Hepatocyte (in vitro differentiated cells): ENCODE measurements around the gene PTPRU. TPM values are rescaled to one million over a fixed set of nuclear protein-coding genes. Genes with fewer than 3 reads are reported as not detected.
A peak's percentile ranks its signal among the peaks of the same experiment; 100 is the strongest.

ENCODE experiments used
- DNase-seq: peaks from one replicate; pipeline ENCODE4 v3.0.0-alpha.2; 2016; ENCODE audit warnings: low spot score
- H2AFZ ChIP-seq: fragments of 200-600 bp; sonication (generic); 2 replicates; pipeline ENCODE4 v1.6.0; 2016; ENCODE audit warnings: antibody characterized with exemption, mild to moderate bottlenecking
- H3K27ac ChIP-seq: fragments of 200-600 bp; sonication (generic); 2 replicates; pipeline ENCODE4 v1.5.1; 2016; ENCODE audit warnings: mild to moderate bottlenecking
- H3K27me3 ChIP-seq: fragments of 200-600 bp; sonication (generic); 2 replicates; pipeline ENCODE4 v1.6.1; 2016
- H3K36me3 ChIP-seq: fragments of 200-600 bp; sonication (generic); replicated peaks from 2 replicates; pipeline ENCODE4 v1.5.1; 2016; ENCODE audit warnings: low read depth; ENCODE audit not compliant: insufficient read depth
- H3K4me1 ChIP-seq: fragments of 200-600 bp; sonication (generic); 2 replicates; pipeline ENCODE4 v1.5.1; 2016; ENCODE audit warnings: mild to moderate bottlenecking, moderate library complexity; ENCODE audit not compliant: insufficient read depth
- H3K4me2 ChIP-seq: fragments of 200-600 bp; sonication (generic); 2 replicates; pipeline ENCODE4 v1.6.0; 2016
- H3K4me3 ChIP-seq: fragments of 200-600 bp; sonication (generic); 2 replicates; pipeline ENCODE4 v1.5.1; 2016; ENCODE audit warnings: mild to moderate bottlenecking
- H3K79me2 ChIP-seq: fragments of 200-600 bp; sonication (generic); 2 replicates; pipeline ENCODE4 v1.6.0; 2017; ENCODE audit warnings: mild to moderate bottlenecking
- H3K9me2 ChIP-seq: fragments of 200-600 bp; sonication (generic); replicated peaks from 2 replicates; pipeline ENCODE4 v1.6.0; 2017; ENCODE audit warnings: mild to moderate bottlenecking; ENCODE audit not compliant: insufficient read depth
- H3K9me3 ChIP-seq: fragments of 200-600 bp; sonication (generic); 2 replicates; pipeline ENCODE4 v1.5.1; 2016; ENCODE audit warnings: low read depth, mild to moderate bottlenecking
- H4K20me1 ChIP-seq: fragments of 200-600 bp; sonication (generic); 2 replicates; pipeline ENCODE4 v1.6.0; 2016; ENCODE audit warnings: mild to moderate bottlenecking; ENCODE audit not compliant: insufficient read depth, poor library complexity, severe bottlenecking
- EZH2 ChIP-seq: fragments of 200-600 bp; sonication (generic); IDR thresholded peaks from 2 replicates; pipeline ENCODE4 v1.6.1; 2016; ENCODE audit warnings: antibody characterized with exemption, mild to moderate bottlenecking, borderline replicate concordance
- EZH2phosphoT487 ChIP-seq: fragments of 200-600 bp; sonication (generic); IDR thresholded peaks from one replicate; pipeline ENCODE4 v1.6.1; 2018; ENCODE audit warnings: antibody characterized with exemption, mild to moderate bottlenecking, low read depth, moderate library complexity; ENCODE audit not compliant: unreplicated experiment, severe bottlenecking
- WGBS: methylation state at CpG from one replicate; pipeline ENCODE4 v1.1.6; 2016; ENCODE audit warnings: low lambda C conversion rate; ENCODE audit errors: missing lambda C conversion rate; 5-methylcytosine and 5-hydroxymethylcytosine counted together
- polyA plus RNA-seq: library from polyadenylated mRNA; unstranded; fragments of >200 nt; fragmentation: Nextera tagmentation; extraction: Ambion mirVana; gene quantifications from 2 replicates; pipeline ENCODE4 v1.2.1, GENCODE V29; 2016
- total RNA-seq: library from RNA; depleted of rRNA; stranded (reverse); fragments of >200 nt; gene quantifications from 2 replicates; pipeline ENCODE4 v1.2.3, GENCODE V29; 2014
- TF ChIP-seq, protein P1 (sequence below): fragments of 200-600 bp; sonication (generic); IDR thresholded peaks from 2 replicates; pipeline ENCODE4 v1.5.1; 2016; ENCODE audit warnings: antibody characterized with exemption, mild to moderate bottlenecking; ENCODE audit not compliant: poor library complexity

Gene PTPRU
- total and polyA plus RNA-seq, 2 experiments from 2014 or later: 34.3 to 38.7 TPM

DNA sequence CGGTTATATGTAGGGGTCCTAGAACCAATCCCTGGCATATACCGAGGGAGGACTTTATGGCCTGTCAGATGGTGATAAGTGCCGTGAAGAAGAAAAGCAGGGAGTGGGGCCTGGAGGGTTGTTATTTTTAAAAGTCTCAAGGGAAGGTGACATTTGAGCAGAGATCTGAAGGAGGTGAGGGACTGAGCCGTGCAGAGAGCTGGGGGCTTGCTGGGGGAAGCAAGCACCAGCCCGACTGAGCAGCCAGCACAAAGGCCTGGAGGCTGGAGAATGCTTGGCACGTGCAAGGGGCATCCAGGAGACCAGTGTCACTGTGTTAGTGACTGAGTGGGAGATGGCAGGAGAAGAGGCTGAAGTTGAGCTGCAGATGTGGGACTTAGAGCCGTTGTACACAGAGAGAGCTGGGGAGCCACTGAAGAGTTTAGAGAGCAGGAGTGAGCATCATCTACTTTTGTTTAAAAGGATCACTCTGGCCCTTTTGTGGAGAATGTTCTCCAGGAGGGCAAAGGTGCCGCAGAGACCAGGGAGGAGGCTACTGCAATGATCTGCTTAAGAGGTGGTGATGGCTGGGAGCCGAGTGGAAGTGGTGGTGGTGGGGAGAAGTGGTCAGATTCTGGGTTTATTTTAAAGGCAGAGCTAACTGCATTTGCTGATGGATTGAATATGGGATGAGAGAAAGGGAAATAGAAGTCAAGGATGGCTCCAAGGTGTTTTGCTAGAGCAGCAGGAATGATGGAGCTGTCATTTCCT lies 31.2 kb downstream of the PTPRU start:
- 64% methylated on average over 9 of the region's 9 CpGs for WGBS
- no peak overlapping the region for H3K4me2 ChIP-seq

DNA sequence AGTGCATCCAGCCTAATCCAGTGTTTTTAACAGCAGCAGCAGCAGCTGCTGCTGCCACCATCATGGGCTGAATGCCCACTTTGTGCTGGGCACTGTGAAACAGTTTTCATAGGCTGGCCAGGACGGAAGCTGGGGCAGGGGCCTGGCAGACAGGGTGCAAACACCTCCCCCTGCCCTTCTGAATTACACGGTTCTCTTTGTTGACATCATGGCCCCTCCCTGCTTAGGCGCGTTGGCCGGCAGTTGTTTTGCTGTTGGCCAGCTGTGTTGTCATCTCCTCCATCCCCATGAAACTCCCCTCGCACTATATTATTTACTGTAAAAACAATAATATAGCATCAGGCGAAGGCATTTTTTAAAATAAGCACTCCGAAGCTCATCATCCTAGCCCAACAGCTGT lies 33.1 kb downstream of the PTPRU start:
- Histone ChIP-seq H3K9me3 (no peaks in the 10 kb centered on the region), H3K27ac (no peak overlapping the region), H3K9me2 (no peaks in the 10 kb centered on the region), H3K4me3 (no peak overlapping the region), H3K36me3 (no peaks in the 10 kb centered on the region), H4K20me1 (no peaks in the 10 kb centered on the region), H3K4me1 (peaks cover 23% of the 10 kb centered on the region), H3K79me2 (no peaks in the 10 kb centered on the region), H3K27me3 (no peaks in the 10 kb centered on the region), H2AFZ (no peak overlapping the region), H3K4me2 (no peak overlapping the region)
- DNase-seq: no peak
- TF ChIP-seq EZH2 (no peak), EZH2phosphoT487 (no peak)
- TF ChIP-seq, protein P1, sequence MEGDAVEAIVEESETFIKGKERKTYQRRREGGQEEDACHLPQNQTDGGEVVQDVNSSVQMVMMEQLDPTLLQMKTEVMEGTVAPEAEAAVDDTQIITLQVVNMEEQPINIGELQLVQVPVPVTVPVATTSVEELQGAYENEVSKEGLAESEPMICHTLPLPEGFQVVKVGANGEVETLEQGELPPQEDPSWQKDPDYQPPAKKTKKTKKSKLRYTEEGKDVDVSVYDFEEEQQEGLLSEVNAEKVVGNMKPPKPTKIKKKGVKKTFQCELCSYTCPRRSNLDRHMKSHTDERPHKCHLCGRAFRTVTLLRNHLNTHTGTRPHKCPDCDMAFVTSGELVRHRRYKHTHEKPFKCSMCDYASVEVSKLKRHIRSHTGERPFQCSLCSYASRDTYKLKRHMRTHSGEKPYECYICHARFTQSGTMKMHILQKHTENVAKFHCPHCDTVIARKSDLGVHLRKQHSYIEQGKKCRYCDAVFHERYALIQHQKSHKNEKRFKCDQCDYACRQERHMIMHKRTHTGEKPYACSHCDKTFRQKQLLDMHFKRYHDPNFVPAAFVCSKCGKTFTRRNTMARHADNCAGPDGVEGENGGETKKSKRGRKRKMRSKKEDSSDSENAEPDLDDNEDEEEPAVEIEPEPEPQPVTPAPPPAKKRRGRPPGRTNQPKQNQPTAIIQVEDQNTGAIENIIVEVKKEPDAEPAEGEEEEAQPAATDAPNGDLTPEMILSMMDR: no peak
- 90% methylated on average over 8 of the region's 8 CpGs for WGBS

More for the DNA sequence above, 31.2 kb downstream of the PTPRU start:
- Histone ChIP-seq H3K4me1 (peaks cover 22% of the 10 kb centered on the region), H2AFZ (no peak overlapping the region), H4K20me1 (no peaks in the 10 kb centered on the region), H3K9me2 (no peaks in the 10 kb centered on the region), H3K79me2 (no peaks in the 10 kb centered on the region), H3K27me3 (no peaks in the 10 kb centered on the region), H3K4me3 (no peak overlapping the region), H3K36me3 (no peaks in the 10 kb centered on the region), H3K9me3 (no peaks in the 10 kb centered on the region), H3K27ac (no peak overlapping the region)
- no peak for DNase-seq
- no peak for TF ChIP-seq EZH2
- TF ChIP-seq, protein P1: no peak
- TF ChIP-seq EZH2phosphoT487: no peak

DNA sequence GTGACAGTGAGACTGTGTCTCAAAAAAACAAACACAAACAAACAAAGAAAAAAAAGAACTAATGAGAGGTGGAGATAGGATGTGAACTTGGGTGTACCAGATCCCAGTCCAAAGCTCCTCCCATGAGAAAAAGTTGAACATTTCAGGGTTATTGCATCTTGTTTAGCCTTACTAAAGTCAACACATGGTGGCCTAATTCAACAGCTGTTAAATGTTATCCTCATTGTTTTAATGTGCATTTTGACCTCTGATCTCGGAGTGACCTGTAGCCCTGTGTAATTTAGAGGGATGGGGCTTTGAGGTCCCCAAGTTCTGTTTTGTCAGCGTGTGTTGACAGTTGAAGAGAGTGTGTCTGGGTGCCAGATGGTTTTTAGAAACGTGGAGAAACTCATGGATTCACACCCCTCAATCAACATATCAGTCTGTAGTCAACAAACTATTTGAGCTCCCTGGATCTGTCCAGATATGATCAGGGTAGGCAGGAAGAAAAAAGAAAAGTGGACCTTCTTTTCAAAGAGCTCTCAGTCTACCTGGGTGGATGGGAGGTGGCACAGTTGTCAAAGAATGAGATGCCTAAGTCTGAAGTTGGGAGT lies 34.7 kb downstream of the PTPRU start:
- no peak for DNase-seq
- H2AFZ ChIP-seq: no peak overlapping the region
- no peak for TF ChIP-seq EZH2
- TF ChIP-seq, protein P1: no peak
- no peak for TF ChIP-seq EZH2phosphoT487

More for the DNA sequence above, 34.7 kb downstream of the PTPRU start:
- Histone ChIP-seq H3K4me3 (no peak overlapping the region), H3K36me3 (no peaks in the 10 kb centered on the region), H3K4me2 (peak overlapping the region; percentile 61), H3K79me2 (no peaks in the 10 kb centered on the region), H3K9me3 (no peaks in the 10 kb centered on the region), H3K27ac (peak overlapping the region; percentile 74), H3K27me3 (no peaks in the 10 kb centered on the region), H3K9me2 (no peaks in the 10 kb centered on the region), H4K20me1 (no peaks in the 10 kb centered on the region), H3K4me1 (peaks cover 23% of the 10 kb centered on the region)
- WGBS: 51% methylated on average over 3 of the region's 3 CpGs
